HG02970 (cell line): Measurements from ENCODE around the gene SFRP2.

Experiments used
- ATAC-seq: cut with Tn5 transposase; IDR thresholded peaks from one replicate; pipeline ENCODE4 v1.9.1; 2021; ENCODE audit warnings: mild to moderate bottlenecking, moderate library complexity, moderate number of reproducible peaks; ENCODE audit not compliant: unreplicated experiment, low FRiP score

The SFRP2 gene

GRCh38 chr4:153788413-153789276, at the start of gene SFRP2:
Gene SFRP2 (minus strand): TSS chr4:153789083. CDS start chr4:153788835, 248 bp downstream.
- no peak for ATAC-seq

- ATAC-seq = no peak
Observed at GRCh38 chr4:153838564-153838963, 49.7 kb upstream of the SFRP2 start.

- no peak for ATAC-seq
Observed at GRCh38 chr4:153834901-153835300, 46.0 kb upstream of the SFRP2 start.

- ATAC-seq = no peak
Observed at GRCh38 chr4:153832720-153833287, 43.9 kb upstream of the SFRP2 start.

GRCh38 chr4:153832054-153832453, 43.2 kb upstream of the SFRP2 start:
- ATAC-seq = no peak

GRCh38 chr4:153831245-153831644, 42.4 kb upstream of the SFRP2 start:
- no peak for ATAC-seq

GRCh38 chr4:153825691-153826090, 36.8 kb upstream of the SFRP2 start:
- ATAC-seq = no peak

GRCh38 chr4:153825126-153825525, 36.2 kb upstream of the SFRP2 start:
- ATAC-seq = no peak

- no peak for ATAC-seq
Observed at GRCh38 chr4:153824501-153824900, 35.6 kb upstream of the SFRP2 start.

- ATAC-seq = no peak
Observed at GRCh38 chr4:153823483-153823882, 34.6 kb upstream of the SFRP2 start.

- ATAC-seq = no peak
Observed at GRCh38 chr4:153822316-153822715, 33.4 kb upstream of the SFRP2 start.

GRCh38 chr4:153817466-153817865, 28.6 kb upstream of the SFRP2 start:
- no peak for ATAC-seq

GRCh38 chr4:153816542-153816941, 27.7 kb upstream of the SFRP2 start:
- no peak for ATAC-seq

GRCh38 chr4:153814789-153815188, 25.9 kb upstream of the SFRP2 start:
- ATAC-seq = no peak

GRCh38 chr4:153809916-153810810, 21.3 kb upstream of the SFRP2 start:
- no peak for ATAC-seq

GRCh38 chr4:153809307-153809706, 20.4 kb upstream of the SFRP2 start:
- no peak for ATAC-seq

- ATAC-seq = no peak
Observed at GRCh38 chr4:153808175-153808574, 19.3 kb upstream of the SFRP2 start.

- no peak for ATAC-seq
Observed at GRCh38 chr4:153806073-153806472, 17.2 kb upstream of the SFRP2 start.

- no peak for ATAC-seq
Observed at GRCh38 chr4:153804722-153805121, 15.8 kb upstream of the SFRP2 start.

GRCh38 chr4:153799694-153800074, 10.8 kb upstream of the SFRP2 start:
- no peak for ATAC-seq
